SU-DHL-6 (cell line): ENCODE data around the gene MGAT5B.
A peak's percentile ranks its signal among the peaks of the same experiment; 100 is the strongest.

ENCODE experiments used
- H2AFZ ChIP-seq: fragments of 200-600 bp; sonication (generic); 2 replicates; pipeline ENCODE4 v1.6.1; 2014; ENCODE audit warnings: low read depth, mild to moderate bottlenecking, moderate library complexity, mixed read lengths, antibody characterized with exemption, low read length; ENCODE audit not compliant: severe bottlenecking
- H3F3A ChIP-seq: fragments of 200-600 bp; shearing (Covaris generic); 2 replicates; pipeline ENCODE4 v1.6.0; 2016; ENCODE audit warnings: antibody characterized with exemption, mild to moderate bottlenecking; ENCODE audit not compliant: insufficient read depth
- H3K27ac ChIP-seq: fragments of 200-600 bp; sonication (generic); 2 replicates; pipeline ENCODE4 v1.5.1; 2016; ENCODE audit warnings: low read depth, mild to moderate bottlenecking, low read length, moderate library complexity, mixed read lengths
- H3K27me3 ChIP-seq: fragments of 200-600 bp; sonication (generic), shearing (Covaris generic); 2 replicates; pipeline ENCODE4 v1.6.0; 2014; ENCODE audit warnings: mild to moderate bottlenecking, low read length
- H3K36me3 ChIP-seq: fragments of 200-600 bp; sonication (generic); 2 replicates; pipeline ENCODE4 v1.6.1; 2014; ENCODE audit warnings: mild to moderate bottlenecking, low read length, mixed read lengths
- H3K4me2 ChIP-seq: fragments of 300-600, 200-600 bp; shearing (Covaris generic), sonication (generic); 2 replicates; pipeline ENCODE4 v1.6.0; 2014; ENCODE audit warnings: low read length, low read depth, mild to moderate bottlenecking; ENCODE audit not compliant: poor library complexity, severe bottlenecking
- H3K4me3 ChIP-seq: fragments of 200-600 bp; sonication (generic); 2 replicates; pipeline ENCODE4 v1.5.1; 2014; ENCODE audit warnings: antibody characterized with exemption, low read length, mild to moderate bottlenecking, mixed read lengths; ENCODE audit not compliant: insufficient read depth, poor library complexity, severe bottlenecking
- H3K79me2 ChIP-seq: fragments of 200-600 bp; sonication (generic); 2 replicates; pipeline ENCODE4 v1.6.1; 2014; ENCODE audit warnings: mild to moderate bottlenecking, low read length, moderate library complexity; ENCODE audit not compliant: insufficient read depth
- H3K9ac ChIP-seq: fragments of 200-600 bp; sonication (generic); 2 replicates; pipeline ENCODE4 v1.7.0; 2014; ENCODE audit warnings: mild to moderate bottlenecking, low read length
- H3K9me2 ChIP-seq: fragments of 200-600 bp; sonication (generic); replicated peaks from 2 replicates; pipeline ENCODE4 v1.6.1; 2014; ENCODE audit warnings: low read length; ENCODE audit not compliant: insufficient read depth
- H3K9me3 ChIP-seq: fragments of 200-600 bp; sonication (generic); 2 replicates; pipeline ENCODE4 v1.6.1; 2014; ENCODE audit warnings: low read length, mixed read lengths; ENCODE audit not compliant: insufficient read depth
- H4K20me1 ChIP-seq: fragments of 200-600 bp; sonication (generic); 2 replicates; pipeline ENCODE4 v1.6.1; 2014; ENCODE audit warnings: low read depth, mild to moderate bottlenecking, antibody characterized with exemption, low read length, moderate library complexity, mixed read lengths
- EZH2phosphoT487 ChIP-seq: fragments of 200-600 bp; sonication (generic), shearing (Covaris generic); conservative IDR thresholded peaks from 2 replicates; pipeline ENCODE4 v1.6.1; 2018; ENCODE audit warnings: mild to moderate bottlenecking, antibody characterized with exemption, low read length, moderate library complexity, mixed read lengths
- TF ChIP-seq, protein P1 (sequence below): fragments of 200-600 bp; sonication (generic); IDR thresholded peaks from one replicate; pipeline ENCODE4 v1.5.1; 2017; ENCODE audit warnings: antibody characterized with exemption, mild to moderate bottlenecking, low read length, moderate library complexity; ENCODE audit not compliant: insufficient read depth, poor library complexity, severe bottlenecking

Gene MGAT5B, protein sequence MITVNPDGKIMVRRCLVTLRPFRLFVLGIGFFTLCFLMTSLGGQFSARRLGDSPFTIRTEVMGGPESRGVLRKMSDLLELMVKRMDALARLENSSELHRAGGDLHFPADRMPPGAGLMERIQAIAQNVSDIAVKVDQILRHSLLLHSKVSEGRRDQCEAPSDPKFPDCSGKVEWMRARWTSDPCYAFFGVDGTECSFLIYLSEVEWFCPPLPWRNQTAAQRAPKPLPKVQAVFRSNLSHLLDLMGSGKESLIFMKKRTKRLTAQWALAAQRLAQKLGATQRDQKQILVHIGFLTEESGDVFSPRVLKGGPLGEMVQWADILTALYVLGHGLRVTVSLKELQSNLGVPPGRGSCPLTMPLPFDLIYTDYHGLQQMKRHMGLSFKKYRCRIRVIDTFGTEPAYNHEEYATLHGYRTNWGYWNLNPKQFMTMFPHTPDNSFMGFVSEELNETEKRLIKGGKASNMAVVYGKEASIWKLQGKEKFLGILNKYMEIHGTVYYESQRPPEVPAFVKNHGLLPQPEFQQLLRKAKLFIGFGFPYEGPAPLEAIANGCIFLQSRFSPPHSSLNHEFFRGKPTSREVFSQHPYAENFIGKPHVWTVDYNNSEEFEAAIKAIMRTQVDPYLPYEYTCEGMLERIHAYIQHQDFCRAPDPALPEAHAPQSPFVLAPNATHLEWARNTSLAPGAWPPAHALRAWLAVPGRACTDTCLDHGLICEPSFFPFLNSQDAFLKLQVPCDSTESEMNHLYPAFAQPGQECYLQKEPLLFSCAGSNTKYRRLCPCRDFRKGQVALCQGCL

DNA sequence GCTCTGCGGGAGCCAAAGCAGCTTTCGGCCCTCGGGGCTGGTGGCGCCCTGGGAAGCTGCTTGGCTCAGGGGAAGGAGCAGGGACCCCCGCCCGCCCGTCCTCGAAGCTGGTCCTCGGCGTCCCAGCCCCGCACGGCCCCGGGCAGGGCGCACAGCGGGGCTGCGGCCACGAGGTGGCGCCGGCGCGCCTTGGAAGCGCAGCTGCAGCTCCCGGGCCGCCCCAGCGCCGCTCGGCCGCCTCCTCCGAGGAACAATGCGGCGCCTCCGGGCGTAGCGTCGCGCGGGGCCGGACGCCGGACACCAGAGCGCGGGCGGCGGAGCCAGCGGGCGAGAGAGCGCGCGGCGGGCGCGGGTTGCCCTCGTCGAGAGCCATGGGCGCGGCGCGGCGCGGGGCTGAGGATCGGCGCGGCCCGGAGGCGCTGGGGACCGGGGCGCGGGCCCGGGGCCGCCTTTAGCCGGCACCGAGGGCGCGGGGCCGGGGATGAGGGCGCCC, at the start of gene MGAT5B:
Gene MGAT5B (plus strand): TSS at position 229 of the 493 bp plus-strand sequence. CDS start 626 bp downstream, outside the sequence.
- Histone ChIP-seq H3K4me2 (peak within 1 kb of the TSS; percentile 33), H3K9ac (no peak within 1 kb of the TSS), H3K27me3 (no peaks in the 10 kb centered on the region), H3F3A (no peaks in the 10 kb centered on the region), H4K20me1 (no peaks in the 10 kb centered on the region), H3K36me3 (no peaks in the 10 kb centered on the region), H3K27ac (no peak within 1 kb of the TSS), H3K4me3 (no peak within 1 kb of the TSS), H3K9me3 (no peaks in the 10 kb centered on the region), H3K9me2 (no peaks in the 10 kb centered on the region), H2AFZ (no peak within 1 kb of the TSS), H3K79me2 (no peaks in the 10 kb centered on the region)
- TF ChIP-seq EZH2phosphoT487 = no peak
- TF ChIP-seq, protein P1, sequence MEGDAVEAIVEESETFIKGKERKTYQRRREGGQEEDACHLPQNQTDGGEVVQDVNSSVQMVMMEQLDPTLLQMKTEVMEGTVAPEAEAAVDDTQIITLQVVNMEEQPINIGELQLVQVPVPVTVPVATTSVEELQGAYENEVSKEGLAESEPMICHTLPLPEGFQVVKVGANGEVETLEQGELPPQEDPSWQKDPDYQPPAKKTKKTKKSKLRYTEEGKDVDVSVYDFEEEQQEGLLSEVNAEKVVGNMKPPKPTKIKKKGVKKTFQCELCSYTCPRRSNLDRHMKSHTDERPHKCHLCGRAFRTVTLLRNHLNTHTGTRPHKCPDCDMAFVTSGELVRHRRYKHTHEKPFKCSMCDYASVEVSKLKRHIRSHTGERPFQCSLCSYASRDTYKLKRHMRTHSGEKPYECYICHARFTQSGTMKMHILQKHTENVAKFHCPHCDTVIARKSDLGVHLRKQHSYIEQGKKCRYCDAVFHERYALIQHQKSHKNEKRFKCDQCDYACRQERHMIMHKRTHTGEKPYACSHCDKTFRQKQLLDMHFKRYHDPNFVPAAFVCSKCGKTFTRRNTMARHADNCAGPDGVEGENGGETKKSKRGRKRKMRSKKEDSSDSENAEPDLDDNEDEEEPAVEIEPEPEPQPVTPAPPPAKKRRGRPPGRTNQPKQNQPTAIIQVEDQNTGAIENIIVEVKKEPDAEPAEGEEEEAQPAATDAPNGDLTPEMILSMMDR = peak; percentile 62

DNA sequence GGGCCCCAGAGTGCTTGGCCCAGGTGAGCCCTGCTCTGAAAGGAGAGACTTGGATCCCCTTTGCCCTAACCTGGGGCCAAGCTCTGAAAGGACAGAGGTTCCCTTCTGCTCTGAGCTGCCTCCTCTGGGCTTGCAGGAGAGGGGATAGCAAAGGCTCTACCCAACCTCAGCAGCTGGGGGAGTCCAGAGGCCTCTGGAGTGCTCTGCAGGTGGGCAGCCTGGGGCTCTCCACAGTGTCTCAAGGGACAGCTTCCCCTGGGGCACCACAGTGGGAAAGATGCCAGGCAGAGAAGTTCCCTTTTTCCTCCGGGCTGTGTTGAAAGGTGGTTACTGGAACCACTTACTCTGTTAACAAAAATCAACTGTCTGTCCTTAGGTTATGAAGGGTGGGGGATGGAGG, 48.2 kb upstream of the MGAT5B start:
- H3K4me3 ChIP-seq = no peak overlapping the region
- H3K27ac ChIP-seq = no peak overlapping the region
- no peaks in the 10 kb centered on the region for H3K9me2 ChIP-seq
- H3K4me2 ChIP-seq = no peak overlapping the region
- H3K9ac ChIP-seq = no peak overlapping the region
- no peaks in the 10 kb centered on the region for H3K27me3 ChIP-seq
- H3K79me2 ChIP-seq = no peaks in the 10 kb centered on the region
- no peaks in the 10 kb centered on the region for H3K36me3 ChIP-seq
- no peaks in the 10 kb centered on the region for H4K20me1 ChIP-seq
- H3F3A ChIP-seq = no peaks in the 10 kb centered on the region
- no peaks in the 10 kb centered on the region for H3K9me3 ChIP-seq
- no peak overlapping the region for H2AFZ ChIP-seq
- TF ChIP-seq, protein P1 = no peak
- no peak for TF ChIP-seq EZH2phosphoT487

DNA sequence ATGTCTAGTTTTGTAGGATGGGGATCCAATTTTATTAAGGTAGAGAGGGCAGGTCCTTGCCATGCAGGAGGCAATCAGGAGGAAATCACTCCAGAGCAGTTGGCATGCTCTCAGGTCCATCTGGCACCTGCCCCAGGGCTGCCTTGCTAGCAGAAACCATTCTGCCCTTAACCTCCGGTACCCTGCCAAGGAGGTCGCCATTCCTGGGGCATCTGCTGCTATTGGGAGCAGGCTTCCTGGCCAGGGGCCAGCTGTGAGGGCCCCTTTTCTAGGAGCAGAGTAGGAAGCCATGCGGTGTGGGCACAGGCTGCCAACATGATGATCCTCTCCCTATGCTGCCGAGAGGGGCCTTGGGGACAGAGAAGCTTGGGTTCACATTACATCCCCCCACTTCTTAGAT, 47.6 kb upstream of the MGAT5B start:
- Histone ChIP-seq H3K9ac (no peak overlapping the region), H3K4me2 (no peak overlapping the region), H2AFZ (no peak overlapping the region), H3F3A (no peaks in the 10 kb centered on the region), H3K79me2 (no peaks in the 10 kb centered on the region), H3K9me3 (no peaks in the 10 kb centered on the region), H4K20me1 (no peaks in the 10 kb centered on the region), H3K27ac (no peak overlapping the region), H3K4me3 (no peak overlapping the region), H3K9me2 (no peaks in the 10 kb centered on the region), H3K27me3 (no peaks in the 10 kb centered on the region), H3K36me3 (no peaks in the 10 kb centered on the region)
- no peak for TF ChIP-seq EZH2phosphoT487
- TF ChIP-seq, protein P1 = no peak
